HG02571 (cell line): ENCODE data around the gene CPNE2.
"Not testable (repeated sequence)": the region's sequence is repeated elsewhere in the genome, so short reads cannot be mapped to it uniquely, and the experiment has no call there.

Experiments used
- ATAC-seq: cut with Tn5 transposase; IDR thresholded peaks from one replicate; pipeline ENCODE4 v1.9.1; 2021; ENCODE audit warnings: mild to moderate bottlenecking, moderate library complexity; ENCODE audit not compliant: unreplicated experiment

Gene CPNE2

GRCh38 chr16:57091975-57092785 lies at the start of gene CPNE2:
CPNE2 (plus strand) TSS chr16:57092583; CDS start chr16:57110743, 18,160 bp downstream.
- no peak for ATAC-seq

DNA sequence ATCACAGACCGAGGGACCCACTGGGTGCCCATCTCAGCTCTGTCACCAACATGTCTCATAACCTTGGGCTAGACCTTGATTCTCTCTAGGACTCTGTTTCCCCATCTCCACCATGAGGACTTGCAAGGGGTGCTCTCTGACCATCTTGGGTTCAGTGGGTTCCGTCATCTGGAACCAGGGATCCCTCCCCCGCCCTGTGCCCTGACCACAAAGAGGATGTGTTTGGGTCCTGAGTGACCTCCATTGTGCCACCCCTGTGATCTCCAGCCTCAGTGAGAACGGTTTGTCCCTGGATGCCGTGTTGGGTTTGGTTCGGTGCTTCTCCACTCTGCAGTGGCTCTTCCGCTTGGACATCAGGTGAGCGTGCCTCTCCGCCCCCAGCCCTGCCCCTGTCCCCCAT lies 49.1 kb upstream of the CPNE2 start:
- no peak for ATAC-seq

- ATAC-seq: no peak
These were observed 47.3 kb upstream of the CPNE2 start for GRCh38 chr16:57044931-57045693.

DNA sequence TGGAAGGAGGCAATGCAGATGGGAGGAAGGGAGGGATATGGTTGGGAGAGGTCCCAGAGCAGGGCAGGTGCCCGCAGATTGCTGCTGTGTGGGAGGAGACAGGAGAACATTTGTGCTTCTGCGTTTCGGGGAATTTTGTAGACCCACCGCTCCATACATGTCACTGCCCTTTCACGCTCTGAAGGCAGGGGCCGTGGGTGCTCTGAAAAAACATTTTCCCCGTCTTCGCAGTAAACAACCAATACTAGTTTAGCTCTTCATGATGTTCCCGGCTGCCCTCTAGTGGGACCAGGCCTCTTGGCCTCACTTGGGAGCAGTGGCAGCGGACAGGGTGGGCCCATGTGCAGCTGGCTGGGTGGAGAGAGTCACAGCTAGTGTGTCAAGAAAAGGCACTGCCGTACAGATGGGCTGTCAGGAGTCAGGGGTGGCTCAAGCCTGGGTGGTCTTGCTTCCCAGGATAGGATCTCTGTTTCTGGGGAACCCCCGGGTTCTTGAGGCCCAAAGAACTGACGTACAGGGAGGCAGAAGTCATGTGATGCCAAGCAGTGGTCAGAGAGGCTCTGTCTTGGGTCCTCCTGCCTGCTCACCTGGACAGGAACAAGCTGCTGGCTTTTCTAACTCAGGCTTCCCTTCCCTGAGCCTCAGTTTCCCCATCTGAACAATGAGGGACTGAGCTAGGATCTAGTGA lies 46.5 kb upstream of the CPNE2 start:
- no peak for ATAC-seq

DNA sequence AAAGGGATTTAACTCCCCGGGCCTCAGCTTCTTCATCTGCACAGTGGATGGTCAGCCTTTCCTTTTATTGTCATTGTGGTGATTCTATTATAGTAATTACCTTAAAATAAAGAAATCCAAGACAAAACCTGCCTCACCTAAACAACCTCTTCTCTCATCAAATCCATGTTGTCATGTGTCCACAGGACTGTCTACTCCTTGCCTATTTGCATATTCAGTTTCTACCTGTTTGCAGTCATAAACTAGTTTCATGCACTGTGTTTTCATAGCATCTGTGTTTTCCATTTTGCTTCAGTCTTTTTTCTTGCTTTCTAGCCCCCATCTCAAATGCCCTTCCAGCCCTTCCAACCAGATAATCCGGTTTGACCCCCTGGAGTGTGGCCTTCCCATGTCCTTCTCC lies 44.3 kb upstream of the CPNE2 start:
- ATAC-seq: no peak

DNA sequence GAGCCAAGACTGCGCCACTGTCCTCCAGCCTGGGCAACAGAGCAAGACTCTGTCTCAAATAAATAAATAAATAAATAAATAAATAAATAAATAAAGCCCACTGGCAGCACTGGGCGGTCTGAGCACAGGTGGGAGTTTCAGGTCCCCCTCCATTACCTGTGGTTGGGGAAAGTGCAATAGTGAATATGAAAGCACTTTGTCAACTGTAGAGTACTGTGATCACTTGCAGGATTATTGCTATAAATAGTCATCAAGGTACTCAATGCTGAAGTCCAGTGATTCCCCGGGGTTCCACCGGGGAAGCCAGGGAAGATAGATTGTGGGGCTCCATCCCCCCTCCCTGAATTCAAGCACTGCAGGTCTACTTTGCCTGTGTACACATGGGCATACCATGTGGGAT lies 42.7 kb upstream of the CPNE2 start:
- ATAC-seq: peak; percentile 41

GRCh38 chr16:57051696-57052228 lies 40.6 kb upstream of the CPNE2 start:
- ATAC-seq: no peak

- no peak for ATAC-seq
These were observed 39.2 kb upstream of the CPNE2 start for GRCh38 chr16:57053206-57053605.

DNA sequence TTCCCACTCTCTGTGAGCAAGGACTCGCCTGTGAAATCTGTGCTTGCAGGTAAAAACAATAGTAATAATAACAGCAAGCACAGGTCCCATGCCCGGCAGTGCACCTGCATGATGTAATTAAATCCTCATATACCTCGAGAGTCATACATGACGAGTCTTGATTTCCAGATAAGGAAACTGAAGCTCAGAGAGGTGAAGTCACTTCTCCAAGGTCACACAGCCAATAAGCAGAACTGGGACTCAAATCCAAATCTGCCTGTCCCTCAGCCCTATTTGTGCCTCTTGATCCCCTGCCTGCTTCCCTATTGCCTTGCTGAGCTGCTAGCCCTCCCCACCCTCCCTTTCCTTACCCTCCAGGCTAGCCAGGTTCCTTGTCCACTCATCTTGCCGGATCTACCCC lies 38.0 kb upstream of the CPNE2 start:
- ATAC-seq: no peak

DNA sequence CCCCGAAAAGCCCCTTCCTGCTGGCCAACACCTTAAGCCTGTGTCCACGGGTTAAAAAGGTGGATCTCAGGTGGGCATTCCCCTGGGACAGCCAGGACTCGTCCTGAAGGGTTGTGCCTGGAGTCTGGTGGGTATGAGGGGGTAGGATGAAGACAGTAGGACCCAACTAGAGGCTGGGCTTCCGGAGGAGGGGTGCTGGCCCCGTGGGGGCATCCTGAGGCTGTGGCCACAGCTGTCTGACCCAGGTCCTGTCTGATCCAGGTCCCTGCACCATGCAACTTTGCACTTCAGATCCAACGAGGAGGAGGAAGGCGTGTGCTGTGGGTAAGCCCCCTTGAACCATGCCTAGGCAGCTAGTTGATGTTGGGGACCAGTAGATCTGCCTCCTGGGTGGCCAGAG lies 37.6 kb upstream of the CPNE2 start:
- no peak for ATAC-seq

DNA sequence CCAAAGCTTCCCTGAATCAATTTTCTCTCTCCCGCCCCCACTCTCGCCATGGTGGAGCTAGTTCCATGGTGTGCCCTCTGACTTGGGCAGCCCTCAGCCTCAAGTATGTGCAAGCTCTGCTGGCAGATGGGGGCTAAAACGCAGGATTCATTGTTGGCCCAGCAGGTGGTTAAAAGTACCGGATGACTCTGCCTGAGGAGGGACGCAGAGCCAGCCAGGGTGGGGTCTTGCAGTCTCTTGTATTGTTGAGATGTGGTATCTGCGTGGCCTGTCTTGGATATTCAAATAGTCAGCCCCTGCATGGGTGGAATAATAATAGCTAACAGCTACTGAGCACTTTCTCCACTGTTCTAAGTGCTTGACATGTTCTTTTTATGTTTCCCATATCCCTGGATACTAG lies 36.7 kb upstream of the CPNE2 start:
- ATAC-seq: no peak

DNA sequence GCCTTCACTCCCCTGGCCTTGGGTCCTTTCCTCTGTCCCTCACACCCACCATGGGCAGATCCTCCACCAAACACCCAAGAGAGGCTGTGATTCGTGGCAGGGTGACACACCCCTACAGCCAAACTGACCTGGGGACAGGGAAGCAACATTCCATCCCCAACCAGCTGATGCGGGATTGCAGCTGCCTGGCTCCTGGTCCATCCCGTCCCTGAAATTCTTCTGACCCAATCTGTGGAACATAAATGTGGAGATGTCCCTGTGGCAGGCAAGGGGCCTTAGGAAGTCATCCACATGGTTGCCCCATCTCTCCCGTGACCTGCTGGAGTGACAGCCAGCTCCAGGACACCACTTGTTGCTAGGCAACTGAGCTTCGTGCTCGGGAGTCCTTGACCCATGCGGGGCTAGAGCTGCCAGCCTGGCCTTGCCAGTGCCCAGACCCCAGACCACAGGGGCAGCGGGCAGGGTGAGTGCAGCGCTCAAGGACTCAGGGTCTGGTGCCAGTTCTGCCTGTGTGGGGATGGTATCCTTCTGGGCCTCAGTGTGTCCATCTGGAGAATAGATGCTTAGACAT lies 34.0 kb upstream of the CPNE2 start:
- ATAC-seq: no peak

GRCh38 chr16:57060323-57061083 lies 31.9 kb upstream of the CPNE2 start:
- ATAC-seq: no peak

DNA sequence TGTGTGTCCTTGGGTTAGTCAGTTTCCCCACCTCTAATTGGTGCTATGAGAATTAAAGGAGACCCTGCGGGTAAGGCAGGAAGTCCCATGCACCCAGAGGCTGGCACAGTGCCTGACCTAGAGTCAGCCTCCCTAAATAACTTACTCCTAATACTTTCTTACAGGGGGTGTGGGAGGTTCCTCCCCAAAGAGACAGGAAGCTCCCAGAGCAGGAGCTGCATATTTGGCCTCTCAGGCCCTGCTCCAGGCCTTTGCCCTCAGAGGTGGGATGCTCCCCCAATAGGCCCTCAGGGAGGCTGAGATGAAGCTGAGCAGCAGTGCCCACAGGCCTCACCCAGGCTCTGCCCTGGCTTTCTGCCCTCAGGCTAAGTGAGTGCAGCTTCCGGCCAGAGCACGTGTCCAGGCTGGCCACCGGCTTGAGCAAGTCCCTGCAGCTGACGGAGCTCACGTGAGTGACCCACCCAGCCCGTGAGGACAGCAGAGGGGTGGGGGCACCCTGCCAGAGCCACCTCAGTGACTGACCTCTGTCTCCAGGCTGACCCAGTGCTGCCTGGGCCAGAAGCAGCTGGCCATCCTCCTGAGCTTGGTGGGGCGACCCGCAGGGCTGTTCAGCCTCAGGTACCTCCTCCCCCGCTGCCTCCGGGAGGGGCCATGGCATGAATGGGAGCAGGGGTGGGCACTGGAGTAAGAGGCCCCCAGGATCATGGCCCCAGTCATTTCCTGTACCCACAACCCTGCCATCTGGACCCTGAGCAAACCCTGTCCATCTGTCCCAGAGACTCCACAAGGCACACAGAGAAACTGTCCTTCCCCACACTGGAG lies 31.1 kb upstream of the CPNE2 start:
- ATAC-seq: no peak

DNA sequence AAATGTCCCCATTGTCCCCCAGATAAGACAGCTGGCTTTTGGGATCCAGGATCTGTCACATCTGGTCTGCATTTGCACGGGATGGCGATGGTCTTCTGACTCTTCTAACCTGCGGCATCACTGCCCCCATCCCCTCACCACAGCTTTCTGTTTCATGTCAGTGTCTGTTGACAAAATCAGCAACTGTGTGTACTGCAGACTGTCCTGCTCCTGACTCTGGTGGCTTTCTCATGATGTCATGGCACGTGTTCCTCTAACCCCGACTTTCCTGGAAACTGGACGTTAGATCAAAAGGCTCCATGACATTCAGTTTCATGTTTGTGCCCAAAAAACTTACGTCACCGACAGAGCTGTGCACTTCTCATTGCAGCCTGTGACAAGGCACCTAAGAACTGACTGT lies 30.1 kb upstream of the CPNE2 start:
- no peak for ATAC-seq

DNA sequence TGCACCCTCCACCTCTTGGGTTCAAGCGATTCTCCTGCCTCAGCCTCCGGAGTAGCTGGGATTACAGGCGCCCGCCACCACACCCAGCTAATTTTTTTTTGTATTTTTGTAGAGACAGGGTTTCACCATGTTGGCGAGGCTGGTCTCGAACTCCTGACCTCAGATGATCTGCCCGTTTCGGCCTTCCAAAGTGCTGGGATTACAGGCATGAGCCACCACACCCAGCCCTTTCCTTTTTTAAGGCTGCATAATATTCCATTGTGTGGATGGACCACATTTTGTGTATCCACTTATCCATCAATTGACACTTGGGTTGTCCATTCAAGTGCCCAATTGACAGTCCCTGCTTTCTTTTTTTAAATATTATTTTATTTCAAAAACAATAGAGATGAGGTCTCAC lies 29.2 kb upstream of the CPNE2 start:
- not testable (repeated sequence) for ATAC-seq

DNA sequence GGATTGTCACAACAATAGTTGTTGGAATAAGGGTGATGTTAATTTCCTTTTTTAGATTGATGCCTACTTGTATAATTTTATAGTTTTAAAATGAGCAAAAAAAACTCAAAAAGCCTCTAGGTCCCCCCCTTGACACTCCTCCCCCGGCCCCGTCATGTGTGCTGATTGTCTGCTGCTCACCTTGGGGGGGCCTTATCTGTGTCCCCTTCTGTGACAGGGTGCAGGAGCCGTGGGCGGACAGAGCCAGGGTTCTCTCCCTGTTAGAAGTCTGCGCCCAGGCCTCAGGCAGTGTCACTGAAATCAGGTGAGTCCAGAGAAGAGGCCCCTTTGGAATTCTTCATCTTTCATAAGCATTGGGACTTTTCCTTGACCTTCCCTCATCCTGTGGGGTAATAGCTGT lies 27.4 kb upstream of the CPNE2 start:
- no peak for ATAC-seq

DNA sequence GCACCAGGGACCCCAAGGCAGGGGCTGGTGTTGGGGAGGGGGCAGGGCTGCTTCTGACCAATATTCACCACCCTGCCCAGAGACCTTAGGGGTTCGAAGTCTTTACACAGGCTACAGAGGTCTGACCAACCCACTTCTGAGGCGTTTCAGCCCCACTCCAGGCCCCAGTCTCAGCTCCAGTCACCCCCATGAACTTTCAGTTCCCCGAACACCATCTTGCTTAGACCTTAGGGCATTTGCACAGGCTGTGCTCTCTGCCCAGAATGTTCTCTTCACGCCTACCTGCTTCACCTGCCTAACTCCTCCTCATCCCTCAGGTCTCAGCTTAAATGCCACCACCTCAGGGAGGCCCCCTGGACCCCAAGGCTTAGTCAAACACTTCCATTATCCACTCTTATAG lies 25.8 kb upstream of the CPNE2 start:
- ATAC-seq: no peak

- ATAC-seq: no peak
These were observed 25.0 kb upstream of the CPNE2 start for GRCh38 chr16:57067347-57067746.

GRCh38 chr16:57069053-57069452 lies 23.3 kb upstream of the CPNE2 start:
- no peak for ATAC-seq
